ENCODE results near the gene HADH. TPM values are rescaled to one million over a fixed set of nuclear protein-coding genes. Genes with fewer than 3 reads are reported as not detected.

HADH gene
- total RNA-seq, 1 experiment from 2014 or later, result 10.8 TPM

- ChIA-PET POLR2A (ENCODE audit: unreplicated experiment) (no interaction called here), CTCF (interaction anchor here (0.5 kb wide), 1 partner anchor 29 kb away, joined by 5 read pairs; no protein-coding TSS in a partner anchor)
- H3F3A ChIP-seq (ENCODE audit: low read length, unreplicated experiment), result no peaks in the 10 kb centered on the region
- H3K36me3 ChIP-seq (ENCODE audit: low read depth, low read length), result no peaks in the 10 kb centered on the region; the same call in 1 of the 2 replicates
- H3K79me2 ChIP-seq (ENCODE audit: low read length), result no peaks in the 10 kb centered on the region
- H3K27ac ChIP-seq (ENCODE audit: low read length), result no peak overlapping the region
- no peaks in the 10 kb centered on the region for H3K9me3 ChIP-seq (ENCODE audit: low read length)
- H3K4me2 ChIP-seq (ENCODE audit: low read length), result no peak overlapping the region
- DNase-seq, result no peak
- intact Hi-C loops (cut with micrococcal nuclease), result no loop called here
- H3K27me3 ChIP-seq (ENCODE audit: low read length), result no peaks in the 10 kb centered on the region
- no peak overlapping the region for H3K4me3 ChIP-seq (ENCODE audit: low read length)
- H3K4me1 ChIP-seq (ENCODE audit: insufficient read depth, low read length), result no peaks in the 10 kb centered on the region
- no peaks in the 10 kb centered on the region for H3K9me2 ChIP-seq (replicated peaks; ENCODE audit: low read length)
- ATAC-seq, result no peak
- no peak overlapping the region for H3K9ac ChIP-seq (ENCODE audit: low read length)
- TF ChIP-seq CTCF (conservative IDR thresholded peaks at IDR 0.05; ENCODE audit: low read depth, low read length), result no peak
- TF ChIP-seq EZH2phosphoT487 (IDR thresholded peaks at IDR 0.05; ENCODE audit: borderline replicate concordance, low read length), result no peak
- no peak for TF ChIP-seq EZH2 (IDR thresholded peaks at IDR 0.05; ENCODE audit: low read length, unreplicated experiment)
- no TSS peak for BruUV-seq (replicated peaks)
- no peak overlapping the region for H2AFZ ChIP-seq (ENCODE audit: low read length)
- no peaks in the 10 kb centered on the region for H4K20me1 ChIP-seq (ENCODE audit: low read length)
Measured at GRCh38 chr4:108029016-108029720, 39.5 kb downstream of the HADH start.

DNA sequence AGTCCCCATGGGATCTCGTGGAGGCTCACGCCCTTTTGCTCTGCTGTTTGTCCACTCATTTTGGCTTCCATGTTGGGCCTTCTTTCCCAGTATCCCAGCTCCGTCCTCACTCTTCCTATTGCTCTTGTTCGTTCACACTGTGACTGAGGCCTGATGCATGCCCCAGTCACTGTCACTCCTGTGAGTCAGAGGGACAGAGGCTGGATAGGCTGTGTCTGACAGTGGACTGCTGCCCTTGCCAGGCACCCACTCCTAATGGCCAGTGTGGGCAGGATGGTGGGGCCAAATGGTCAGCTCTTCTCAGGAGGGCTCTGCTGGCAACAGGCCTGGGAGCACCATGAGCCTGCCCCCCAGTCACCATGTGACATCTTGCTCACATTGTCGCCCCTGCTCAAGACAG, 40.0 kb downstream of the HADH start:
- BruUV-seq (replicated peaks), result no TSS peak
- Histone ChIP-seq H3K4me2 (ENCODE audit: low read length) (no peak overlapping the region), H3K9ac (ENCODE audit: low read length) (no peak overlapping the region), H3K27me3 (ENCODE audit: low read length) (no peaks in the 10 kb centered on the region), H3F3A (ENCODE audit: low read length, unreplicated experiment) (no peaks in the 10 kb centered on the region), H3K4me1 (ENCODE audit: insufficient read depth, low read length) (no peaks in the 10 kb centered on the region), H3K79me2 (ENCODE audit: low read length) (no peaks in the 10 kb centered on the region), H2AFZ (ENCODE audit: low read length) (no peak overlapping the region), H3K27ac (ENCODE audit: low read length) (no peak overlapping the region), H4K20me1 (ENCODE audit: low read length) (no peaks in the 10 kb centered on the region), H3K9me2 (replicated peaks; ENCODE audit: low read length) (no peaks in the 10 kb centered on the region), H3K4me3 (ENCODE audit: low read length) (no peak overlapping the region), H3K36me3 (ENCODE audit: low read depth, low read length) (no peaks in the 10 kb centered on the region; the same call in 1 of the 2 replicates), H3K9me3 (ENCODE audit: low read length) (no peaks in the 10 kb centered on the region)
- ATAC-seq (peak; percentile 78), DNase-seq (peak; percentile 9)
- intact Hi-C loops (cut with micrococcal nuclease), result loop anchor here (1.0 to 10.0 kb wide), 3 partner anchors 153 to 1435 kb away; no protein-coding TSS in a partner anchor
- CTCF ChIA-PET, result interaction anchor here (0.5 to 1.1 kb wide), 2 partner anchors 29 to 543 kb away, joined by 5 to 6 read pairs; no protein-coding TSS in a partner anchor
- TF ChIP-seq EZH2 (IDR thresholded peaks at IDR 0.05; ENCODE audit: low read length, unreplicated experiment), result no peak
- TF ChIP-seq EZH2phosphoT487 (IDR thresholded peaks at IDR 0.05; ENCODE audit: borderline replicate concordance, low read length), result no peak
- TF ChIP-seq CTCF (conservative IDR thresholded peaks at IDR 0.05; ENCODE audit: low read depth, low read length), result no peak
- POLR2A ChIA-PET (ENCODE audit: unreplicated experiment), result no interaction called here

DNA sequence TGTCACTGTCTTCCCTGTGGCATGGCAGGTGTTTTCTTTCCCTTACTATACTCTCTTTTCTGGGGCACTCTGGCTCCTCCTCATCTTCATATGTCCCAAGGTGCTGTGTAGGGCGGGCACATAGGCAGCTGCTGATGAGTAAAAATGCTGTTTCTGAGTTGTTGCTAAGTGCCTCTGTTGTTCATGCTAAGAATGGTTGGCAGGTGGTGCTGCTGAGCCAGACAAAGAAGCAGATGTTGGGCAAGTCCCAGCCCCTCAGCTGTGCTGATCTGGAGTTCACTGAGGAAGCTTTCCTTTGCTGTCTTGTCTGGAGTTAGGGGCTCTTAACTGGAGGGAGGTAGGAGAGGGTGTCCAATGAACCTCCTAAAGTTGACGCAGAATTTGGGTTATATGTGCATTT, 40.6 kb downstream of the HADH start:
- H3F3A ChIP-seq (ENCODE audit: low read length, unreplicated experiment), result no peaks in the 10 kb centered on the region
- ATAC-seq (peak; percentile 92), DNase-seq (peak; percentile 39)
- no peaks in the 10 kb centered on the region for H4K20me1 ChIP-seq (ENCODE audit: low read length)
- intact Hi-C loops (cut with micrococcal nuclease), result loop anchor here (1.0 to 10.0 kb wide), 3 partner anchors 152 to 1436 kb away; no protein-coding TSS in a partner anchor
- H3K4me1 ChIP-seq (ENCODE audit: insufficient read depth, low read length), result no peaks in the 10 kb centered on the region
- no peaks in the 10 kb centered on the region for H3K9me3 ChIP-seq (ENCODE audit: low read length)
- no peaks in the 10 kb centered on the region for H3K9me2 ChIP-seq (replicated peaks; ENCODE audit: low read length)
- no peak overlapping the region for H3K4me2 ChIP-seq (ENCODE audit: low read length)
- no peak overlapping the region for H3K9ac ChIP-seq (ENCODE audit: low read length)
- TF ChIP-seq EZH2phosphoT487 (IDR thresholded peaks at IDR 0.05; ENCODE audit: borderline replicate concordance, low read length) (no peak), CTCF (conservative IDR thresholded peaks at IDR 0.05; ENCODE audit: low read depth, low read length) (peak; percentile 60)
- H2AFZ ChIP-seq (ENCODE audit: low read length), result no peak overlapping the region
- no peak overlapping the region for H3K4me3 ChIP-seq (ENCODE audit: low read length)
- no peak overlapping the region for H3K27ac ChIP-seq (ENCODE audit: low read length)
- H3K79me2 ChIP-seq (ENCODE audit: low read length), result no peaks in the 10 kb centered on the region
- H3K36me3 ChIP-seq (ENCODE audit: low read depth, low read length), result no peaks in the 10 kb centered on the region; the same call in 1 of the 2 replicates
- CTCF ChIA-PET, result interaction anchor here (0.7 to 1.1 kb wide), 2 partner anchors 27 to 542 kb away, joined by 3 to 6 read pairs; no protein-coding TSS in a partner anchor
- no TSS peak for BruUV-seq (replicated peaks)
- POLR2A ChIA-PET (ENCODE audit: unreplicated experiment), result no interaction called here
- no peaks in the 10 kb centered on the region for H3K27me3 ChIP-seq (ENCODE audit: low read length)
